ENCODE data around the gene INPP5D. TPM values are rescaled to one million over a fixed set of nuclear protein-coding genes. Genes with fewer than 3 reads are reported as not detected.

The INPP5D gene
- total and polyA plus RNA-seq, 2 donors (not counting 3 experiments of a cell fraction or from before 2014, with no cell fraction given): 13.9 to 46.6 TPM

DNA sequence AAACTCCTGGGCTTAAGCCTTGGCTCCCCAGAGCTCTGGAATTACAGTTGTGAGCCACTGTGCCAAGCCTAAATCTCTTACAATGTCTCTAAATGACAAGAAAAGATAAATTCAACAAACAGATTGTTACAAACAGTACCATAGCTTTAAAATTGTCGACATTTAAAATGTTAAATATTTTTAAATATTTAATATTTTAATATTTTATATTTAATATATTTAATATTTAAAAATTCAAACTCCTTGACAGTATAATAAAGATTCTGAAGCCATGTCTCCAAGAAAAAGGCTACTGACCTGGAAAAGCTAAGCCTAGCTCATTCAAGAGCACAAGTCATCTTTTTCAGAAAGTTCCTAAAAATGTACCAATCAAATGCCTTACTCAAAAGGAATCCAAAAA is 75.3 kb downstream of the INPP5D start:
- Histone ChIP-seq H3K9me3 (replicated peaks; ENCODE audit: control insufficient read depth, insufficient read depth, low read length) (no peaks in the 10 kb centered on the region), H4K20me1 (replicated peaks; ENCODE audit: control insufficient read depth, extremely low read depth, insufficient read depth, low read length) (no peaks in the 10 kb centered on the region), H3K27me3 (ENCODE audit: control insufficient read depth in 2 of 2, insufficient read depth in 2 of 2, low read length in 2 of 2) (no peaks in the 10 kb centered on the region), H3K4me2 (ENCODE audit: insufficient read depth, low read length) (no peak overlapping the region), H3K27ac (ENCODE audit: insufficient read depth, low read depth, low read length) (no peak overlapping the region), H2AFZ (ENCODE audit: low read depth, low read length) (no peak overlapping the region), H3K9me1 (replicated peaks; ENCODE audit: control insufficient read depth, extremely low read depth, insufficient read depth, low read length) (no peaks in the 10 kb centered on the region), H3K9ac (replicated peaks; ENCODE audit: extremely low read depth, insufficient read depth, low read length) (no peak overlapping the region), H3K79me2 (ENCODE audit: control insufficient read depth, insufficient read depth, low read length) (no peaks in the 10 kb centered on the region), H3K4me3 (replicated peaks in 1 of 3; ENCODE audit: insufficient read depth in 1 of 3, low read depth in 1 of 3, low read length in 3 of 3) (no peak overlapping the region), H3K4me1 (ENCODE audit: control insufficient read depth, extremely low read depth, insufficient read depth, low read length) (no peaks in the 10 kb centered on the region), H3K36me3 (ENCODE audit: control insufficient read depth in 2 of 2, extremely low read depth in 1 of 2, insufficient read depth in 2 of 2, low read length in 2 of 2) (peaks cover 2 to 28% of the 10 kb centered on the region in 2 experiments)
- CTCF ChIA-PET: interaction anchor here (1.0 to 1.6 kb wide), 5 partner anchors 27 to 107 kb away, joined by 3 to 4 read pairs (median 4); no protein-coding TSS in a partner anchor
- POLR2A ChIA-PET: no interaction called here
- intact Hi-C loops (cut with micrococcal nuclease) (loop anchor here (5.0 kb wide), 1 partner anchor 283 kb away; no protein-coding TSS in a partner anchor), dilution Hi-C loops (cut with MboI; ENCODE audit: extremely low pct_ligation_motif_present, low sequenced_read_pairs) (no loop called here)
- FAIRE-seq (no peak), DNase-seq (ENCODE audit: low read depth, low spot score) (no peak)
- no TSS peak for BruUV-seq (replicated peaks)
- TF ChIP-seq, protein P1, sequence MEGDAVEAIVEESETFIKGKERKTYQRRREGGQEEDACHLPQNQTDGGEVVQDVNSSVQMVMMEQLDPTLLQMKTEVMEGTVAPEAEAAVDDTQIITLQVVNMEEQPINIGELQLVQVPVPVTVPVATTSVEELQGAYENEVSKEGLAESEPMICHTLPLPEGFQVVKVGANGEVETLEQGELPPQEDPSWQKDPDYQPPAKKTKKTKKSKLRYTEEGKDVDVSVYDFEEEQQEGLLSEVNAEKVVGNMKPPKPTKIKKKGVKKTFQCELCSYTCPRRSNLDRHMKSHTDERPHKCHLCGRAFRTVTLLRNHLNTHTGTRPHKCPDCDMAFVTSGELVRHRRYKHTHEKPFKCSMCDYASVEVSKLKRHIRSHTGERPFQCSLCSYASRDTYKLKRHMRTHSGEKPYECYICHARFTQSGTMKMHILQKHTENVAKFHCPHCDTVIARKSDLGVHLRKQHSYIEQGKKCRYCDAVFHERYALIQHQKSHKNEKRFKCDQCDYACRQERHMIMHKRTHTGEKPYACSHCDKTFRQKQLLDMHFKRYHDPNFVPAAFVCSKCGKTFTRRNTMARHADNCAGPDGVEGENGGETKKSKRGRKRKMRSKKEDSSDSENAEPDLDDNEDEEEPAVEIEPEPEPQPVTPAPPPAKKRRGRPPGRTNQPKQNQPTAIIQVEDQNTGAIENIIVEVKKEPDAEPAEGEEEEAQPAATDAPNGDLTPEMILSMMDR (IDR thresholded peaks at IDR 0.05; ENCODE audit: extremely low read depth in 1 of 2, insufficient read depth in 1 of 2, low read depth in 1 of 2, low read length in 2 of 2): no peak
- TF ChIP-seq GATA2 (IDR thresholded peaks at IDR 0.05; ENCODE audit: insufficient read depth, insufficient read length, low read depth, low read length): no peak
- no peak for TF ChIP-seq EZH2 (IDR thresholded peaks at IDR 0.05; ENCODE audit: borderline replicate concordance, low read depth, low read length, severe bottlenecking)
- TF ChIP-seq, protein P2, sequence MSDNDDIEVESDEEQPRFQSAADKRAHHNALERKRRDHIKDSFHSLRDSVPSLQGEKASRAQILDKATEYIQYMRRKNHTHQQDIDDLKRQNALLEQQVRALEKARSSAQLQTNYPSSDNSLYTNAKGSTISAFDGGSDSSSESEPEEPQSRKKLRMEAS (IDR thresholded peaks at IDR 0.05; ENCODE audit: insufficient read depth, insufficient read length): no peak
- no peak for TF ChIP-seq MYC (IDR thresholded peaks at IDR 0.05; ENCODE audit: low read depth, low read length)
- TF ChIP-seq FOS (IDR thresholded peaks at IDR 0.05; ENCODE audit: borderline replicate concordance, insufficient read depth, low read length): no peak
- TF ChIP-seq POLR2AphosphoS5 (IDR thresholded peaks at IDR 0.05; ENCODE audit: insufficient read depth, low read depth, low read length): no peak
- no peak for TF ChIP-seq POLR2A (IDR thresholded peaks at IDR 0.05; ENCODE audit: low read depth, low read length)
- no peak for TF ChIP-seq JUN (IDR thresholded peaks at IDR 0.05; ENCODE audit: borderline replicate concordance, insufficient read depth, insufficient read length, low read depth)

All from endothelial cell of umbilical vein (primary cell).